Measurements from ENCODE around the gene PPFIBP1.

Gene PPFIBP1

DNA sequence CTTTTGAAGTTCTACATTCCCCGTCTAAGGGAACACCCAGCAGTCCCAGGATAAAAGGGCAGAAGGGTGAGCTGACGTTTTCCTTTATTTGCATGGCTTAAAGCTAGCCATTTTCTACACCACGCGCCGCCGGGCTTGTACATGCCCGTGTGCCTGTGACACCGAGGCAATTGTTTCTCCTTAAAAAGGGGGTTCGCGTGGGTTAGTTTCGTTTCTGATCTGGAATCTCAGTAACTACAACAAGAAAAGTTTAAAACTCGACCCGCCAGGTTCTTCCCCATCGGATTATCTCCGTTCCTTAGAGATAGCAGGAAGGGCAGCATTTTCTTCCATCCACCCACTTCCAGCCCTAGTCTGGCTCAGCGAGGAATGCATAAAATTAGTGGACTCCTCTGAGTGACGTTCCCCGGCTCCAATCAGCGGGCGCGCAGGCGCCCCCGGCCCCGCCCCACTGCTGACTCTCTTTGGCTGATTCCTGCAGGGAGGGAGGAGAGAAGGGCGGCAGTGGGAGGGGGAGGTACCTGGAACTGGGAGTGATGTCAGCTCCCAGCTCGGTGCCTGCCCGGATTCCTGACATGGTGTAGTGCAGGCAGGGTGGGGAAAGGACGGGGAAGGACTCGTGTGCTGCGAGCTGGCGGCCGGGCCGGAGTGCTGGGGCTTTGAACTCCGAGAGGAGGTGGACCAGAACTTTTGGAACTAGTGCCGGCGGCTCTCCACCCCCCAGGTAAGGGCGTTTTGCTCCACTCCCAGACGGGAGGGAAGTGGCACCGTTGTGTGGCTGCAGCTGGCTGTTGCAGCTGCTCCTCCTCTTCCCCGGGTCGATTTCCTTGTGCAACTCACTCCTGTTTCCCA lies at the start of gene PPFIBP1:
Gene PPFIBP1 (plus strand): TSS at position 565 of the 852 bp plus-strand sequence. CDS start 109,191 bp downstream, outside the sequence.
- H3K9me3 Mint-ChIP-seq, result no peaks in the 10 kb centered on the region
- H3K27ac Mint-ChIP-seq, result peak within 1 kb of the TSS; percentile 94
- H3K4me3 Mint-ChIP-seq, result peak within 1 kb of the TSS; percentile 89
- H3K4me1 Mint-ChIP-seq (ENCODE audit: low read depth), result peaks cover 26% of the 10 kb centered on the region
- peaks cover 19% of the 10 kb centered on the region for H3K27me3 Mint-ChIP-seq
- peak; percentile 100 for DNase-seq
- peaks cover 8% of the 10 kb centered on the region for H3K36me3 Mint-ChIP-seq (ENCODE audit: low read depth)

DNA sequence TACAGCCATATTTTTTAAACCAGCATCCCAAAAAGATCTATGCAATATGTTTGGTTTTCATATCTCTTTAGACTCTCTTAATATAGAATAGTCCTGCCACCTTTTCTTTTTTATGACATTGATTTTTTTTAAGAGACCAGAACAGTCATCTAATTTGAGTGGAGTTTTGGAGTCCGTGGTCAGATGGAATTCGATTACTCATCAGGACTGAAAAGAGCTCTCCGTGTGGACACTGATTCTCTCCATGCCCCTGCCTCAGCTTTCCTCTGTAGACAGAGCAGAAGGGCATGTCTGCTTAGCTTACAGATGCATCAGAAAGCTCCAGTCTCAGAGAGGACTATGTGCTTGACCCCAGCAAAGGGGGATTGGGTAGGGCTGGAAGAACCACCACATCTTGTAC lies 49.7 kb upstream of the PPFIBP1 start:
- H3K4me3 Mint-ChIP-seq, result no peak overlapping the region
- H3K4me1 Mint-ChIP-seq (ENCODE audit: low read depth), result peaks cover 14% of the 10 kb centered on the region
- H3K36me3 Mint-ChIP-seq (ENCODE audit: low read depth), result peaks cover 5% of the 10 kb centered on the region
- H3K9me3 Mint-ChIP-seq, result peaks cover 25% of the 10 kb centered on the region
- H3K27me3 Mint-ChIP-seq, result no peaks in the 10 kb centered on the region
- DNase-seq, result no peak
- H3K27ac Mint-ChIP-seq, result no peak overlapping the region

DNA sequence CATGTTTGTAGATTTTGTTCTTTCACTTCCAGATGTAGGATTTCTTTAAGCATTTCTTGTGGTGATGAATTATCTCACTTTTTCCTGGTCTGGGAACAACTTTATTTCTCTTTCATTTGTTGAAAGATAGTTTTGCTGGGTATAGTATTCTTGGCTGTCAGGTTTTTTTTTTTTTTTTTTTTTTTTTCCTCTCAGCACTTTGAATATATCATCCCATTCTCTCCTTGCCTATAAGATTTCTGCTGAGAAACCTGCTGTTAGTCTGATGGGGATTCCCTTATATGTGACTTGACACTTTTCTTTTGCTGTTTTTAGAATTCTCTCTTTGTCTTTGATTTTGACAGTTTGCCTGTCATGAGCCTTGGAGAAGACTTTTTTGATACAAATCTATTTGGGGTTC lies 47.0 kb upstream of the PPFIBP1 start:
- H3K36me3 Mint-ChIP-seq (ENCODE audit: low read depth), result peaks cover 5% of the 10 kb centered on the region
- no peak for DNase-seq
- no peaks in the 10 kb centered on the region for H3K27me3 Mint-ChIP-seq
- H3K9me3 Mint-ChIP-seq, result peaks cover 25% of the 10 kb centered on the region
- no peak overlapping the region for H3K27ac Mint-ChIP-seq
- no peak overlapping the region for H3K4me3 Mint-ChIP-seq
- H3K4me1 Mint-ChIP-seq (ENCODE audit: low read depth), result peaks cover 14% of the 10 kb centered on the region

DNA sequence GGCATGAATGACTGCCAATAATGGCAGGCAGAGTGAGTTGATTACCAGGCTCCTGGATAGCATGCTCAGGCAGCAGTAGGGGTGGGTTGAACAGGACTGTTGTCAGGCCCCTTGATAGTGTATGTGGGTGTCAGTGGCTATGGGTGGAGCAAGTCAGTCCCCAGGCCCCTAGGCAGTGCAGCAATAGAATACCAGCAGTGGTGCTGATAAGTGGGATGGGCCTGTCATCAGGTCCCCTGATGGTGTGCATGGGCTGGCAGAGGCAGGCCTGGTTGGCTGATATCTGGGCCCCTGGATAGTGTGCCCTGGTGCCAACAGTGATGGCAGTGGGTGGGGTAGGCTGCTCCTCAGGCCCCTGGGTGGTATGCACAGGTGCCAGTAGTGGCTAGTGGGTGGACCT lies 45.1 kb upstream of the PPFIBP1 start:
- Mint-ChIP-seq H3K9me3 (peaks cover 25% of the 10 kb centered on the region), H3K27ac (no peak overlapping the region), H3K4me1 (ENCODE audit: low read depth) (no peaks in the 10 kb centered on the region), H3K27me3 (no peaks in the 10 kb centered on the region), H3K4me3 (no peak overlapping the region), H3K36me3 (ENCODE audit: low read depth) (peaks cover 5% of the 10 kb centered on the region)
- DNase-seq, result no peak

DNA sequence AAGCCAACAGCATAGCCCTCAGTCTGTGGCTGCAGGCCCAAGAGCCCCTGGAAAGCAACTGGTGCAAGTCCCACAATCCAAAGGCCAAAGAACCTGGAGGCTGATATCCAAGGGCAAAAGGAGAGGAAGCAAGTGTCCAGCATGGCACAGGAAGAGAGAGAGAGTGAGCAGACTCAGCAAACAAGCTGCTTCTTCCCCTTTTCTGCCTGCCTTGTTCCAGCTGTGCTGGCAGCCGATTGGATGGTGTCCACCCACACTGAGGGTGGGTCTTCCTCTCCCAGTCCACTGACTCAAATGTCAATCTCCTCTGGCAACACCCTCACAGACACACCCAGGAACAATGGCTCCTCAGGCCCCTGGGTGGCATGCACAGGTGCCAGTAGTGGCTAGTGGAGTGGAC lies 44.0 kb upstream of the PPFIBP1 start:
- DNase-seq, result no peak
- Mint-ChIP-seq H3K27ac (no peak overlapping the region), H3K4me3 (no peak overlapping the region), H3K36me3 (ENCODE audit: low read depth) (peaks cover 5% of the 10 kb centered on the region), H3K9me3 (peaks cover 25% of the 10 kb centered on the region), H3K27me3 (no peaks in the 10 kb centered on the region), H3K4me1 (ENCODE audit: low read depth) (no peaks in the 10 kb centered on the region)

DNA sequence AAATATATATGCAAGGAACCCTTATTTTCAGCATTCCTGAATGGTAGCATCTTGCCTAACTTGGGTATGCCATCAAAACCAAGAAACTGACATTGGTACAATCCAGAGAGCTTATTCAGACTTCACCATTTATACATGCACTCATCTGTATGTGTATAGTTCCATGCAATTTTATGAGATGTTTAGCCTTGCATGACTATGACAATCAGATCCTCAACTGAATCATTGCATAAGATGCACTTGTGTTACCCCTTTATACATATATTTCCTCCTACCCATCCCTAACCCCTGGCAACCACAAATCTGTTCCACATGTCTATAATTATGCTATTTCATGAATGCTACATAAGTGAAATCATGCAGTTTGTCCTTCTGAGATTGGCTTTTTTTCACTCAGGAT lies 37.0 kb upstream of the PPFIBP1 start:
- no peak for DNase-seq
- Mint-ChIP-seq H3K27me3 (peaks cover 15% of the 10 kb centered on the region), H3K4me3 (no peak overlapping the region), H3K27ac (no peak overlapping the region), H3K9me3 (peaks cover 2% of the 10 kb centered on the region), H3K4me1 (ENCODE audit: low read depth) (no peaks in the 10 kb centered on the region), H3K36me3 (ENCODE audit: low read depth) (no peaks in the 10 kb centered on the region)

DNA sequence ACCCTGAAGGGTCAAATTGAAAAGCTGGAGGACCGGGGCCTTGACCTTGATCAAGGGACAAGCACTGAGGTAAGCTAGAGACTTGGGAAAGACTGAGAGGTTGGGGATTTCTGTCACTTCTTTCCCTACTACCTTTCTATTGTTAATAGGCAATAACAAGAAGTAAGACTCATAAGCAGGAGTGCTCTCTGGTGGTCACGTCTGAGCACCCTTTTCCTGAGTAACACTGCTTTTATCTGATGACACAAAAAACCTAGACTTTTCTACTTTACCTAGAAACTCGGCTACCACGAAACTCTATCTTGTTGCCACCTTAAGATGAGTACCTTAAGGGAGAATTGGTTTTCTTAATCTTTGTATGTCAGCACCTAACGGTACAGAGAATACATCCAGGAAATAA lies 35.5 kb upstream of the PPFIBP1 start:
- Mint-ChIP-seq H3K4me3 (no peak overlapping the region), H3K27ac (no peak overlapping the region), H3K36me3 (ENCODE audit: low read depth) (no peaks in the 10 kb centered on the region), H3K9me3 (peaks cover 2% of the 10 kb centered on the region), H3K27me3 (peaks cover 28% of the 10 kb centered on the region), H3K4me1 (ENCODE audit: low read depth) (no peaks in the 10 kb centered on the region)
- DNase-seq, result no peak

DNA sequence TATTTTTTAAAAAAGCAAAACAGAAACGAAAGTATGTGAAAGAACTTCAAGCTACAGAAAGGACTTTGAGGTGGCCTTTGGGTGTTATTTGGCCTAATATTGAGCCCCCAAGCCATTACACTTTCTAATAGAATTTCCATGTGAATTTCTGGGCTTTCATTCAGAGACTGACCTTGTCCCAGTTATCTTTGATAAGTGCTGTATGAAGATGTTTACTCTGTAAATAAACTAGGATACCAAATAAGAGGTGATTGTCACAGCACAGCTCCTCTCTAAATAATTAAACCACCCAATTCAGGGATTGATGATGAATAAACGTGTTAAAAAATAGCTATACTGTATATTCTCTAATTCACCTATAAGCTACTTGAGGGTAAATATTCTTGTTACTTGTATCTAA lies 32.8 kb upstream of the PPFIBP1 start:
- Mint-ChIP-seq H3K9me3 (peaks cover 2% of the 10 kb centered on the region), H3K27ac (no peak overlapping the region), H3K27me3 (peaks cover 35% of the 10 kb centered on the region)

DNA sequence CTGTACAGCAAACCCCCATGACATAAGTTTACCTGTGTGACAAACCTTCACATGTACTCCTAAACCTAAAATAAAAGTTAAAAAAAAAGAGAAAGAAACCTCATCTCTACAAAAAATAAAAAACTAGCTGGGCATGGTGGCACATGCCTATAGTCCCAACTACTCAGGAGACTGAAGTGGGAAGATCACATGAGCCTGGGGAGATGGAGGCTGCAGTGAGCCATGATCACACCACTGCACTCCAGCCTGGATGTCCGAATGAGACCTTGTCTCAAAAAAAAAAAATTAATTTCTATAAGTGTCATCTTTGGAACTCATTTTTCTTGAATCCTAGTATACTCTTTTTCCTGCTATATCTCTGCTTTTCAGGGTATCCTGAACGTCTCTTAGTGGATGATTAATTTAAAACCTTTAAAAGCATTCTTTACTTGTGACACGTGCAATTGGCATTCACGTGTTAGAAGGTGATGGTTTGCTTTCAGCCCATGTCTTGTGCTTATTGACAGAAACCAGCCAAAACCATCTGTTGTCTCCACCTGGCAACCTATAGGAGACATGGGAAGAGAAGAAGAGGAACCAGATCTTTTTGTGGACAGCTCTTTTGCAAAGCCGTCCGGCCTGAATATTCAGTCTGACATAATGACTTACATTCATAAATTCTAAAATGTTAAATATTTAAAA lies 30.6 kb upstream of the PPFIBP1 start:
- no peak overlapping the region for H3K4me3 Mint-ChIP-seq
- peaks cover 9% of the 10 kb centered on the region for H3K4me1 Mint-ChIP-seq (ENCODE audit: low read depth)
- no peak overlapping the region for H3K27ac Mint-ChIP-seq
- no peak for DNase-seq
- H3K9me3 Mint-ChIP-seq, result no peaks in the 10 kb centered on the region
- peaks cover 48% of the 10 kb centered on the region for H3K27me3 Mint-ChIP-seq
- H3K36me3 Mint-ChIP-seq (ENCODE audit: low read depth), result no peaks in the 10 kb centered on the region

More for the DNA sequence above, 32.8 kb upstream of the PPFIBP1 start:
- Mint-ChIP-seq H3K4me3 (no peak overlapping the region), H3K4me1 (ENCODE audit: low read depth) (no peaks in the 10 kb centered on the region), H3K36me3 (ENCODE audit: low read depth) (no peaks in the 10 kb centered on the region)
- DNase-seq, result no peak

DNA sequence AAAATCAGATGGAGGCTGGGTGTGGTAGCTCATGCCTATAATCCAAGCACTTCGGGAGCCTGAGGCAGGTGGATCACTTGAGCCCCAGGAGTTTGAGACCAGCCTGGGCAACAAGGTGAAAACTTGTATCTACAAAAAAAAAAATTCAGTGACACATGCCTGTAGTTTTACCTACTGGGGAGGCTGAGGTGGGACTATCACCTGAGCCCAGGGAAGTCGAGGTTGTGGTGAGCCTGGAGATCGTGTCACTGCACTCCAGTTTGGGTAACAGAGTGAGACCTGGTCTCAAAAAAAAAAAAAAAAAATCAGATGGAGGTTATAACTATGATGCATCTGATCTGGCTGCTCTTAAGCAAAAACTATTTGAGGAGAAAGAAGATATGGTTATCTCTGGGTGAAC lies 26.6 kb upstream of the PPFIBP1 start:
- H3K27ac Mint-ChIP-seq, result no peak overlapping the region
- peaks cover 61% of the 10 kb centered on the region for H3K27me3 Mint-ChIP-seq
- H3K9me3 Mint-ChIP-seq, result no peaks in the 10 kb centered on the region
- H3K4me3 Mint-ChIP-seq, result no peak overlapping the region
- H3K4me1 Mint-ChIP-seq (ENCODE audit: low read depth), result peaks cover 27% of the 10 kb centered on the region
- DNase-seq, result no peak
- no peaks in the 10 kb centered on the region for H3K36me3 Mint-ChIP-seq (ENCODE audit: low read depth)

DNA sequence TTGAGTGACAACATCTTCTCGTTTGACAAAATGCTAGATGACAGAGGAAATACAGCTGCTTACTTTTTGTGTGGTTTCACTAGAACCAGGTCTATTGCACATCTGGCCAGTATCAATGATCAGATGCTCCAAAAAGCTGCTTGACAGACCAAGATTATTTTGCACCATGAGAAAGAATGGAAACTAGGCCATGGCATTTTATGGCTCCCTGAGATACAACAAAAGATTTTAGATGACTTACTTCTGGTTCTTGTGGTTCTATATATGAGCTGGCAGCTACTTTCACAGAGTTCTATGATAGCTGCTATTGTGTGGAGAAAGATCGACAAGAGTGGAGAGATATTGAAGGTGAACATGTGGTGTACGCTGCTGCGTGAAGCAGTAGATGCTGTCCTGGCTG lies 25.9 kb upstream of the PPFIBP1 start:
- Mint-ChIP-seq H3K4me3 (no peak overlapping the region), H3K27me3 (peaks cover 57% of the 10 kb centered on the region), H3K27ac (no peak overlapping the region), H3K9me3 (no peaks in the 10 kb centered on the region), H3K36me3 (ENCODE audit: low read depth) (no peaks in the 10 kb centered on the region), H3K4me1 (ENCODE audit: low read depth) (peaks cover 30% of the 10 kb centered on the region)
- DNase-seq, result no peak

DNA sequence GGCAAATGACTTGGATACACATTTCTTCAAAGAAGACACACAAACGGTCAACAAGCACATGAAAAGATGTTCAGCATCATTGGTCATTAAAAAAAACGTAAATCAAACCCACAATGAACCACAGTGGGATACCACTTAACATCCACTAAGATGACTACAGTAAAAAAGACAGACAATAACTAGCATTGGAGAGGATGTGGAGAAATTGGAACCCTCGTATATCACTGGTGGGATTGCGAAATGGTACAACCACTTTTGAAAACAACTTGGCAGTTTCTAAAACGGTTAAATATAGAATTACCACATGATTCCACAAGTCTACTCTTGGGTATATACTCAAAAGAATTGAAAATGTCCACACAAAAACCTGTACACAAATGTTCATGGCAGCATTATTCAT lies 25.2 kb upstream of the PPFIBP1 start:
- Mint-ChIP-seq H3K4me3 (no peak overlapping the region), H3K27me3 (peaks cover 56% of the 10 kb centered on the region), H3K36me3 (ENCODE audit: low read depth) (no peaks in the 10 kb centered on the region), H3K9me3 (no peaks in the 10 kb centered on the region), H3K4me1 (ENCODE audit: low read depth) (peaks cover 30% of the 10 kb centered on the region), H3K27ac (no peak overlapping the region)
- DNase-seq, result no peak

DNA sequence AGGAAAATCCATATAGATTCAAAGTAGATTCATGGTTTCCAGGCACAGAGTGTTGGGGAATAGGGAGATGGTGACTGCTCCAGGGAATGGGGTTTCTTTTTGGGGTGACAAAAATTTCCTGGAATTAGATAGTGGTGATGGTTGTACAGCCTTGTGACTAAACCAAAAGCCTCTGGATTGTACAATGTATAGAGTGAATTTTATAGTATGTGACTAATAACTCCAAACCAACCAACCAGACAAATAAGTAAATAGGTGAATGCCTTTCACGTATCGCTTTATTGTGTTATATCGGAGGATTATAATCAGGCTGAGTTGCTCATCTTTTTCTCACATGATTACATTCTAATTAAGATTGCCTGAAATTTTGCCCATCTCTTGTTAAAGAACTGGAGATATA lies 24.6 kb upstream of the PPFIBP1 start:
- peaks cover 62% of the 10 kb centered on the region for H3K27me3 Mint-ChIP-seq
- no peak overlapping the region for H3K27ac Mint-ChIP-seq
- peaks cover 30% of the 10 kb centered on the region for H3K4me1 Mint-ChIP-seq (ENCODE audit: low read depth)

DNA sequence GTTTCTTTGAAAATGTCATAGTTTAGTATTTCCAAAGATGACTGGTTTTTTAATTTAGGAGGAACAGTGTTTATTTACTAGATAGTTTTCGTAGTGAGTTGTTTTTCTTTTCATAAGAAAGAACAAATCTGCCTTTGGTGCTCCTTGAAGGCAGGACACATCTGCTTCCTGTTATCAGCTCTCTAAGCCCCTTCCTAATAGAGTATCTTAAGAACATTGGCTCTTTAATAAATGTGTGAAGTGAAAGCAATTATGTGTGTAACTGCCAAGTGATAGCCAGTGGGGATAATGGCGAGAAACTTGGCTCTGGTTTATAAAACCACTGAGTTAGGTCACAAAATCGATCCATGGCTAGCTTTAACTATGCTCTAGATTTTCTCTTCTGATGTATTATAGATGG lies 23.5 kb upstream of the PPFIBP1 start:
- H3K4me3 Mint-ChIP-seq, result no peak overlapping the region
- H3K4me1 Mint-ChIP-seq (ENCODE audit: low read depth), result peaks cover 30% of the 10 kb centered on the region
- H3K27ac Mint-ChIP-seq, result no peak overlapping the region
- H3K9me3 Mint-ChIP-seq, result no peaks in the 10 kb centered on the region
- H3K27me3 Mint-ChIP-seq, result peaks cover 65% of the 10 kb centered on the region
- DNase-seq, result no peak
- H3K36me3 Mint-ChIP-seq (ENCODE audit: low read depth), result no peaks in the 10 kb centered on the region

More for the DNA sequence above, 24.6 kb upstream of the PPFIBP1 start:
- Mint-ChIP-seq H3K36me3 (ENCODE audit: low read depth) (no peaks in the 10 kb centered on the region), H3K4me3 (no peak overlapping the region), H3K9me3 (no peaks in the 10 kb centered on the region)
- DNase-seq, result no peak

DNA sequence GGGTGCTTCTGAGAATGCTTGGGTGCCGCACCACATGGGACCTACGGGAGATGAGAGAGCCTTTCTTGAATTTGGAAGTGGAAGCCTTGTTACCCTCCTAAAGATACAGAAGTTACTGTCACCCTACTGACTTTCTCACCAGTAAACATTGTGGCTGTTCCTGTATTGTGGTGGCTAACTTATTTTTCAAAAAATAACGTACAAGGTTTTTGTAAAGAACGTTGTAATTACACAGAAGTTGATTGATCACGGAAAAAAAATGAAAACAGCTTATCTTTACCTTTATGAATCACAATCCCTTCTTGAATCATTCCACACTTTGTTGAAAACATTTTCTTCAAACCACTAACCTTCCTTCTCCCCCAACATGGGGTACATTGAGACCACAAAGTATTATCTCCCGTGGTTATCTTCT lies 22.0 kb upstream of the PPFIBP1 start:
- H3K9me3 Mint-ChIP-seq, result peaks cover 3% of the 10 kb centered on the region
- peaks cover 70% of the 10 kb centered on the region for H3K27me3 Mint-ChIP-seq
- peaks cover 30% of the 10 kb centered on the region for H3K4me1 Mint-ChIP-seq (ENCODE audit: low read depth)
- no peak for DNase-seq
- no peaks in the 10 kb centered on the region for H3K36me3 Mint-ChIP-seq (ENCODE audit: low read depth)
- H3K27ac Mint-ChIP-seq, result peak overlapping the region; percentile 66
- H3K4me3 Mint-ChIP-seq, result no peak overlapping the region
